GM21619 (cell line): ENCODE measurements around the gene SLC6A9.

Experiments used
- ATAC-seq: cut with Tn5 transposase; IDR thresholded peaks from one replicate; pipeline ENCODE4 v1.9.1; 2021; ENCODE audit not compliant: unreplicated experiment

The SLC6A9 gene

DNA sequence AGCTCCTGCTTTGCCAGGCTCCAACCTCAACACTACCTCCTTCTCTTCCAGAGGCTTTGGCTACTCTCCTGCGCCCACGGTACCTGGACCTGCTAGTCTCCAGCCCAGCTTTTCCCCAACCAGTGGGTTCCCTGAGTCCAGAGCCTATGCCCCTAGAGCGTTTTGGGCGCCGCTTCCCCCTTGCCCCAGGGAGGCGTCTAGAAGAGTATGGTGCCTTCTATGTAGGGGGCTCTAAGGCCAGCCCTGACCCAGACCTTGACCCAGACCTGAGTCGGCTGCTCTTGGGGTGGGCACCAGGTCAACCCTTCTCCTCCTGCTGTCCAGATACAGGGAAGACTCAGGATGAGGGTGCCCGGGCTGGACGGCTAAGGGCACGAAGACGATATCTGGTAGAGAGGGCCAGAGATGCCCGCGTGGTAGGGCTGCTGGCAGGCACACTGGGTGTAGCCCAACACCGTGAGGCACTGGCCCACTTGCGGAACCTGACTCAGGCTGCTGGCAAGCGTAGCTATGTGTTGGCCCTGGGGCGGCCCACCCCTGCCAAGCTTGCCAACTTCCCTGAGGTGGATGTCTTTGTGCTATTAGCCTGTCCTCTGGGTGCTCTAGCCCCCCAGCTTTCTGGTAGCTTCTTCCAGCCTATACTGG, 59.8 kb downstream of the SLC6A9 start:
- ATAC-seq = no peak

- ATAC-seq = no peak
Measured at GRCh38 chr1:43970911-43971310, 60.4 kb downstream of the SLC6A9 start.

DNA sequence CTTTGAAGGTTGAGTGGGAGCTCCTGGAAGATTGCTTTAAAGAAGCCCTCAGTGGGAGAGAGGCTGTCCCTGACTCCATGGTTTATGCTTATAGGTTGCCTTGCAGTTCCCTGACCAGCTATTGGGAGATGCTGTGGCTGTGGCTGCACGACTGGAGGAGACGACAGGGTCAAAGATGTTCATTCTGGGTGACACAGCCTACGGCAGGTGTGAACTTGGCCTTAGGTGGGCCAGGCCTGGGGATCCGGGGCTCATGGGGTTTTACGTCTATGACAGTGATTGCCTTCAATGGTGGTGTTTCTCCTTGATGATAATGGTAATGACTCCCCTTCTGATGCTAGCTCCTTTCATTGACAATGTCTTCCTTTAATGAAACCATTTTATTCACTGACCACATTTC, 60.8 kb downstream of the SLC6A9 start:
- no peak for ATAC-seq

DNA sequence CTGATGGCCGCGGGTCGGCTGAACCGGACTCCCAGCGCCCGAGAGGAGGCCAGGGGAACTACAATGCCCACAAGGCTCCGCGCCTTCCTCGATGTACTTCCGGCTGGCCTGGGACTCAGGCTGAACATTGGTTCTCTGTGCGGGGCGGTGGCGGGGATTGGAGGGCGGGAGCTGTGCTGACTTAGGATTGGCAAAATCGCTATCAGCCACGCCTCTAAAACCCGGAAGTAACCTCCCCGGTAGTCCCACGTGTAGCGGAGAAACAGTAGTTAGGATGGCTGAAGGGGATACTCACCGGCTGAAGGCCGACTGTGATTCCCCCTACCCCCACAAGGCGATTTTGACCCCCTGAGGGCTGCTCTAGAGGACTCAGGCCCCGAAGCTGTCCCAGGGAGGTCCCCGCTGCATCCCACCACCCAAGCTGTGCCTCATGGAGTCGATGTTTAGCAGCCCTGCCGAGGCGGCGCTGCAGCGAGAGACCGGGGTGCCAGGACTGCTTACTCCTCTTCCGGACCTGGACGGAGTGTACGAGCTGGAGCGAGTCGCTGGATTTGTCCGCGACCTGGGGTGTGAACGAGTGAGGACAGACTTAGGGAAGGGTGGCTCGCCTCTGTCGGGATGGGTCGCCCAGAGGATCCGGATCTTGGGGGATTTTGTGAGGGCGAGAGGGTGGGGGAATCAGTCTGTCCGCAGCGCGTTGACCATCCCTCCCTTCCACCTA, 61.4 kb downstream of the SLC6A9 start, which contains the start of gene DPH2:
DPH2 (plus strand) TSS at position 265 of the 721 bp plus-strand sequence; CDS start at position 431, 166 bp downstream.
- peak; percentile 81 for ATAC-seq

- no peak for ATAC-seq
Measured at GRCh38 chr1:43969416-43969745, 61.9 kb downstream of the SLC6A9 start.

GRCh38 chr1:43968348-43968948, 62.8 kb downstream of the SLC6A9 start:
- ATAC-seq = no peak

DNA sequence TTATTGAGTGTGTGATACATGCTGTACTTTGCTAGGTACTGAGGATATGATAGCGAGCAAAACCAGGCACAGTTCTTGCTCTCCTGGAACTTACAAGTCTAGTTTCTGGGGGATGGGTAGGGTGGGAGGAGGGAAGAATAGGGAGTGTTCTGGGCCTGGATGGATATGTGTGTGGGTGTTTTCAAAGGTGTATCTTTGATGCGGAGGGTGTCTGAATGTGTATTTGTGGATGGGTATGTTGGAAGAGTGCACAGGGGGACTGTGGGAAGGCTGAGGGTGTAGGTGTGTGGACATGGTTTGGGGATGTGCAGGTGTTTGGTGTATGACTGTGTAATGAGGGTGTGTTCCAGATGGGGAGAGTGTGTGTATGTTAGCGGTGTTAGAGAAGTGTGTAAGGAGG, 65.9 kb downstream of the SLC6A9 start:
- no peak for ATAC-seq

DNA sequence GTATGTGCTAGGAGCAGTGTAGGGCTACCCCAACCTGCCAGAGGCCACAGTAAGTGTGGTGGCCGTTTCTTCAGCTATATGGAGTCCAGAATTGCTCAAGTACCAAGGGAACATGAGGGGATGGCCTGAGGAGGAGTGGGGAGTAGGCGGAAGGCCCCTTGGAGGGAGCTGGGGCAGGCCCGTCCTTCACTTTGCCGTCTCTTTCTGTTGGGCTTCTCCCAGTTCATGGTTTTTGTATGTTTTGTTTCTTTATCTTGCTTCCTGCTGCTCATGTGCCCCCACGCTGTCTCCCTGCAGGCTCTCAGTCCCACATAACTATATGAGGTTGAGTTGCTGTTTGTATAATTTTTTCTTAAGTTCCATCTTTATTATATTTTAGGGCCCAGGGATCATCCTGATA, 67.4 kb downstream of the SLC6A9 start:
- no peak for ATAC-seq

GRCh38 chr1:43963006-43963405, 68.3 kb downstream of the SLC6A9 start:
- no peak for ATAC-seq

DNA sequence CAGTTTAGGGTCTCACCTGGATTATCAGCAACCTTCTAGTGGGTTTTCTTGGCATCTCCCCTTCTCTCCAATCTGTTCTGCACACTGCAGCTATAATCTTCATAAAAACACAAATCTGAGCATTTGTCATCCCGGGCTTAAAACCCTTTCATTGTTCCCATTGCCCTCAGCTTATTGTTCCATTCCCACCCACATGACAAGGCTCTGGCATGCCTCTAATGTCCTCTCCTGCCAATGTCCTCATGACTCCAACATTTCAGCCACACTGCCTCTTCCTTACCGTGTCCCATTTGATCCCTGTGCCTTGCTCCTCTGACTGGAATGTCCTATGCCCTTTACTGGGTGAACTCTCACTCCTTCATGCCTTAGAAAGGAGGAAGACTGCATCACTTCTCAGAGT, 68.9 kb downstream of the SLC6A9 start:
- ATAC-seq = no peak

- ATAC-seq = no peak
Measured at GRCh38 chr1:43961692-43962091, 69.6 kb downstream of the SLC6A9 start.

- ATAC-seq = no peak
Measured at GRCh38 chr1:43960798-43961197, 70.5 kb downstream of the SLC6A9 start.

GRCh38 chr1:43958351-43959255, 72.7 kb downstream of the SLC6A9 start:
- ATAC-seq = no peak

GRCh38 chr1:43957407-43958040, 73.7 kb downstream of the SLC6A9 start:
- no peak for ATAC-seq

DNA sequence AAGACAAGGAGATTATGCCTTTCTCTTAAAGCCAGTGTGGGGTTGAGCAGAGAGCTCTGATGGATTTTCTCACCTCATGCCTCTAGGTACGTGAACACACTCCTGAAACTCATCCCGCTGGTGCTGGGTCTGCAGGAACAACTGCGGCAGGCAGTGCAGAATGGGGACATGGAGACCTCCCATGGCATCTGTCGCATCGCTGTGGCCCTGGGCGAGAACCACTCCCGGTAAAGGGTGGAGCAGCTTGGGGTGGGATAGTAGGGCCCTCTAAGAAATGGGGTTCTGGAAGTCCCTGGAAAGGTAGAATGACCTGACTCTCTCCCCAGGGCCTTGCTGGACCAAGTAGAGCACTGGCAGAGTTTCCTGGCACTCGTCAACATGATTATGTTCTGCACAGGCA, 75.0 kb downstream of the SLC6A9 start:
- no peak for ATAC-seq

DNA sequence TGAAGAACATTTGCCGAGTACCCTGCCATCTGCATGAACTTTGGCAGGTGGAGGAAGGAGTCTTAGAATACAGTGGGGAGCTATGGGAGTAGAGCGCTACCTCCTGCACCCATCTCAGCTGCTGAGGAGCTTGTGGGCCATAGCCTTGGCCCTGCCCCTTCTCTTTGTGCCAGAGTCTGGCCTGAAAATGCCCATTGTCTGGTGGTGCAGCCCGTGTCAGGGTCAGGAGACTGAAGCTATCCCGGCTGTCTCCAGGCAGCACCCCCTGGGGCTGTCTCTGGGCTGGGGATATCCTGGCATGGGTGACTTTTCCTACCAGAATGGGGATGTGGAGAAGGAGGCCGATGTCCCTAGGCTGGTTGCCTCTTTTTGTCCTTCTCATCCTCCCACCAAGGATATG, 77.2 kb downstream of the SLC6A9 start:
- ATAC-seq = no peak

GRCh38 chr1:43953361-43953760, 77.9 kb downstream of the SLC6A9 start:
- ATAC-seq = no peak

DNA sequence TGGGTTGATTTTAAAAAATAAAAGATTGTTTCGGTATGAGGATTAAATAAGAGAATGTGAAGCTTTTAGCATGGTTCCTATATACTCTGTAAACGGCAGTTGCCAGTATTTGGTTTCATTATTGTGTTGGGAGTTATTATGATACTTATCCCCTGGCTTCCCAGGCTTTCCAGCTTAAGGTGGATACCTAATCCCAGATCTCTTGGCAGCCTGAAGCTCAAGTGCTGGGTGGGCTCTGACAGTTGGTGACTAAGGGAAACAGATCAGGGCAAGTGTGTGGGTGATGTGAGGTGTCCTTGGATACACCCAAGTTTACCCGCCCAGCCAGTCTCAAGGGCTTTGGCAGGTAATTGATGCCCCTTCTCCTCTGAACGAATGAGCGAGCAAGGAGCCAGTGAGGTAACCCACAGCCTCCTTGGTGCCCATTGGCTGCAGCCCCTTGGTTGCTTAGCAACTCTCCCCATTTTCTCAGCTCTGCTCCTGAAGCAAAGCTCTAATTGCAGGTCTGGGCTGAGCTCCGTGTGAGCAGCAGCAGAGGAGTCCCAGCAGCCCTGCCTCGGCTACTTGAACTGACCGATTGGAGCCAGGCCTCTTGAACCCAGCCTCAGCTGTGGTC, 78.4 kb downstream of the SLC6A9 start:
- ATAC-seq = no peak

GRCh38 chr1:43951021-43951985, 80.0 kb downstream of the SLC6A9 start:
- ATAC-seq = no peak
